Activated B cell treated with CpG ODN at 0.5 μM for 24 hours (primary cell): ENCODE measurements around the gene TP63. TPM values are rescaled to one million over a fixed set of nuclear protein-coding genes. Genes with fewer than 3 reads are reported as not detected.

Experiments
- ATAC-seq: fragments of 200-7000 bp; cut with Tn5 transposase; one replicate; pipeline ENCODE4 v1.10.0; 2021; ENCODE audit warnings: low read depth, mild to moderate bottlenecking, moderate library complexity
- CTCF ChIA-PET: fragments of 350-600 bp; sonication (Branson Sonifier 250); formaldehyde crosslinking; loops from one replicate; lab custom pipeline; 2021; ENCODE audit warnings: antibody characterized with exemption; lab: Charles Lee
- POLR2A ChIA-PET: fragments of 350-600 bp; sonication (Branson Sonifier 250); formaldehyde crosslinking; loops from one replicate; lab custom pipeline; 2021; ENCODE audit warnings: antibody characterized with exemption; lab: Charles Lee
- DNase-seq: peaks from one replicate; pipeline ENCODE4 v3.0.0; 2022
- H3K27ac Mint-ChIP-seq: one replicate; pipeline ENCODE4 v1.8.0; 2020; ENCODE audit warnings: mixed read lengths
- H3K27me3 Mint-ChIP-seq: one replicate; pipeline ENCODE4 v1.8.0; 2021; ENCODE audit warnings: mixed read lengths
- H3K36me3 Mint-ChIP-seq: one replicate; pipeline ENCODE4 v1.8.0; 2021; ENCODE audit warnings: low read depth, mixed read lengths
- H3K4me1 Mint-ChIP-seq: one replicate; pipeline ENCODE4 v1.8.0; 2021; ENCODE audit warnings: mixed read lengths
- H3K4me3 Mint-ChIP-seq: one replicate; pipeline ENCODE4 v1.8.0; 2020; ENCODE audit warnings: mild to moderate bottlenecking, mixed read lengths
- H3K9me3 Mint-ChIP-seq: one replicate; pipeline ENCODE4 v1.8.0; 2020; ENCODE audit warnings: mixed read lengths
- intact Hi-C: fragments of 100-400 bp; cut with micrococcal nuclease; formaldehyde crosslinking; loops from one replicate; pipeline ENCODE4 v1.15.1; 2024
- total RNA-seq: library from RNA; stranded (reverse); gene quantifications from 2 replicates; pipeline ENCODE4 v1.2.3, GENCODE V29; 2022
- TF ChIP-seq, protein P1 (sequence below): fragments of 200-600 bp; IDR thresholded peaks from one replicate; pipeline ENCODE4 v1.8.0; 2022; ENCODE audit warnings: antibody characterized with exemption, mild to moderate bottlenecking

Gene TP63
- total RNA-seq, 1 donor from 2014 or later, result 3.9 TPM

- Mint-ChIP-seq H3K4me3 (no peak overlapping the region), H3K27me3 (no peaks in the 10 kb centered on the region), H3K4me1 (no peaks in the 10 kb centered on the region), H3K36me3 (no peaks in the 10 kb centered on the region), H3K9me3 (no peaks in the 10 kb centered on the region), H3K27ac (no peak overlapping the region)
- POLR2A ChIA-PET, result no interaction called here
- TF ChIP-seq, protein P1, sequence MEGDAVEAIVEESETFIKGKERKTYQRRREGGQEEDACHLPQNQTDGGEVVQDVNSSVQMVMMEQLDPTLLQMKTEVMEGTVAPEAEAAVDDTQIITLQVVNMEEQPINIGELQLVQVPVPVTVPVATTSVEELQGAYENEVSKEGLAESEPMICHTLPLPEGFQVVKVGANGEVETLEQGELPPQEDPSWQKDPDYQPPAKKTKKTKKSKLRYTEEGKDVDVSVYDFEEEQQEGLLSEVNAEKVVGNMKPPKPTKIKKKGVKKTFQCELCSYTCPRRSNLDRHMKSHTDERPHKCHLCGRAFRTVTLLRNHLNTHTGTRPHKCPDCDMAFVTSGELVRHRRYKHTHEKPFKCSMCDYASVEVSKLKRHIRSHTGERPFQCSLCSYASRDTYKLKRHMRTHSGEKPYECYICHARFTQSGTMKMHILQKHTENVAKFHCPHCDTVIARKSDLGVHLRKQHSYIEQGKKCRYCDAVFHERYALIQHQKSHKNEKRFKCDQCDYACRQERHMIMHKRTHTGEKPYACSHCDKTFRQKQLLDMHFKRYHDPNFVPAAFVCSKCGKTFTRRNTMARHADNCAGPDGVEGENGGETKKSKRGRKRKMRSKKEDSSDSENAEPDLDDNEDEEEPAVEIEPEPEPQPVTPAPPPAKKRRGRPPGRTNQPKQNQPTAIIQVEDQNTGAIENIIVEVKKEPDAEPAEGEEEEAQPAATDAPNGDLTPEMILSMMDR, result no peak
- ATAC-seq, result no peak
- DNase-seq, result no peak
- intact Hi-C loops, result no loop called here
- CTCF ChIA-PET, result no interaction called here
Observed at GRCh38 chr3:189833996-189834395, 202.8 kb downstream of the TP63 start.

DNA sequence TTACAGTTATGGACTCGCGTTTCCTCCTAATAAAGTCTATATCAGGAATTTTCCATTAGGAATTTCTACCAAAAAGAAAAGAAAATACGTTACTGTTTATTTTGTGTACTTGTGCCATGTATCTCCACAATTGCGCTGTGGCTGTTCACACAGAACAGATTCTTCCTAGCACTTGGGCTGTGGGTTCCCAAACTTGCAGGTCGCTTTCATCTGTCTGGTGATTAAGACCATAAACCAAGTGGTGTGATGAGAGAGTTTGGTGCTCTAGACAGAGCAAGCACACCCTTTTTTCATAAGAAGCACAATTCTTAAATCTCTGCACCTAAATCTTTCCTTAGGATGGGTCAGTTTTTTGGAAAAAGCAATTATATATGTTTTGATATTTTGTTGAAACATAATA lies 203.3 kb downstream of the TP63 start:
- DNase-seq, result no peak
- Mint-ChIP-seq H3K4me3 (no peak overlapping the region), H3K9me3 (no peaks in the 10 kb centered on the region), H3K27me3 (no peaks in the 10 kb centered on the region), H3K4me1 (no peaks in the 10 kb centered on the region), H3K36me3 (no peaks in the 10 kb centered on the region), H3K27ac (no peak overlapping the region)
- POLR2A ChIA-PET, result interaction anchor here (0.6 kb wide), 1 partner anchor 98 kb away, joined by 3 read pairs; no protein-coding TSS in a partner anchor
- CTCF ChIA-PET, result no interaction called here
- no peak for ATAC-seq
- TF ChIP-seq, protein P1, result no peak
- intact Hi-C loops, result no loop called here

DNA sequence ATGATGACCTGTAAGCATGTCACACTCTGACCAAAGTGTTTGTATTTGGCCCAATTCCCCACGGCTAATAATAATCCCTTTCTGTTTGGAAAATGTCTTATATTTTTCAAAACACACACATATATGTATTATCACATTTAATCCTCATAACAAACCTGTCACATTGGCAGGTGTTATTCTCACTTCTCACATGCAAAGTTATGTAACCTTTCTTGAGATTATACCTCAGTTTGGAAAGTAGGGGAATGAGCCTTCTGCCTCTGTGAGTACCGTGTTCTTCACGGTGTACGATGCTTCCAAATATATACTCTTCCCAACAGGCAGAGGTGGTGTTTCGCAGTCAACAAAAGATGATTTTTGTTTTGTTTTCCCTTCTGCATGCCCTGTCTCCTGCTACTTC lies 205.6 kb downstream of the TP63 start:
- DNase-seq, result no peak
- CTCF ChIA-PET, result no interaction called here

DNA sequence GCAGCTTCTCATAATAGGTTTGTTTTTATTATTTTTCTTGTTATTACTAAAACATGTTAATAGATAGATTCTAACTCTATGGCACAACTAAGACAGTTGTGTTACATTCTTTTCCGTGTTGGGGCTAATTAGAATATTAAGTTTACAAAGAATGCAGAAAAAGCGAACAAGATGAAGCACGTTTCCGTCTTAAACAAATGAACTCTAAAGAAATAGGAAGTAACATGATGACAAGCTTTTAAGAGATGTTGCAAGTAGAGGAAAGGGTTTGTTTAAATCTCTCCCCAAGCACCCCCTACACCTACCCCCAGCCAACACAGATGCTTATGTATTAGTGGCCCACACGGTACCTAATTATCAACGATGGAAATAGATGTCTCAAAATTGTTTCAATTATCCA lies 207.1 kb downstream of the TP63 start:
- Mint-ChIP-seq H3K9me3 (no peaks in the 10 kb centered on the region), H3K27me3 (no peaks in the 10 kb centered on the region), H3K27ac (no peak overlapping the region), H3K4me1 (no peaks in the 10 kb centered on the region), H3K36me3 (no peaks in the 10 kb centered on the region), H3K4me3 (no peak overlapping the region)
- no peak for ATAC-seq
- ChIA-PET CTCF (no interaction called here), POLR2A (no interaction called here)
- TF ChIP-seq, protein P1, result no peak
- no peak for DNase-seq
- intact Hi-C loops, result no loop called here

More for the DNA sequence above, 205.6 kb downstream of the TP63 start:
- Mint-ChIP-seq H3K27ac (no peak overlapping the region), H3K4me1 (no peaks in the 10 kb centered on the region), H3K36me3 (no peaks in the 10 kb centered on the region), H3K27me3 (no peaks in the 10 kb centered on the region), H3K9me3 (no peaks in the 10 kb centered on the region), H3K4me3 (no peak overlapping the region)
- TF ChIP-seq, protein P1, result no peak
- POLR2A ChIA-PET, result no interaction called here
- intact Hi-C loops, result no loop called here
- no peak for ATAC-seq

GRCh38 chr3:189839576-189839975 lies 208.4 kb downstream of the TP63 start:
- Mint-ChIP-seq H3K9me3 (no peaks in the 10 kb centered on the region), H3K4me3 (no peak overlapping the region), H3K36me3 (no peaks in the 10 kb centered on the region), H3K27me3 (no peaks in the 10 kb centered on the region), H3K4me1 (no peaks in the 10 kb centered on the region), H3K27ac (no peak overlapping the region)
- ATAC-seq (no peak), DNase-seq (no peak)
- intact Hi-C loops, result no loop called here
- ChIA-PET POLR2A (no interaction called here), CTCF (no interaction called here)
- TF ChIP-seq, protein P1, result no peak
